ENCODE results near the gene LMO1.

Gene LMO1

GRCh38 chr11:8263769-8264410 is at the start of gene LMO1:
Gene LMO1, minus strand, starts transcription at chr11:8263878. Its CDS starts 516 bp downstream, at chr11:8263362.
- peak; percentile 67 to 84 for DNase-seq

GRCh38 chr11:8312986-8313385 is 49.3 kb upstream of the LMO1 start:
- no peak for DNase-seq

- DNase-seq = no peak
These were observed 47.7 kb upstream of the LMO1 start for GRCh38 chr11:8311366-8311765.

GRCh38 chr11:8310743-8311298 is 47.1 kb upstream of the LMO1 start:
- DNase-seq = no peak

GRCh38 chr11:8309862-8310261 is 46.2 kb upstream of the LMO1 start:
- DNase-seq = no peak

- no peak for DNase-seq
These were observed 45.6 kb upstream of the LMO1 start for GRCh38 chr11:8309311-8309710.

GRCh38 chr11:8307601-8308000 is 43.9 kb upstream of the LMO1 start:
- no peak for DNase-seq

GRCh38 chr11:8301622-8302021 is 37.9 kb upstream of the LMO1 start:
- DNase-seq = no peak

GRCh38 chr11:8298801-8299786 is 35.4 kb upstream of the LMO1 start:
- DNase-seq = no peak

- no peak for DNase-seq
These were observed 34.2 kb upstream of the LMO1 start for GRCh38 chr11:8297781-8298440.

- no peak for DNase-seq
These were observed 33.2 kb upstream of the LMO1 start for GRCh38 chr11:8296872-8297271.

- no peak for DNase-seq
These were observed 32.5 kb upstream of the LMO1 start for GRCh38 chr11:8296038-8296649.

- no peak for DNase-seq
These were observed 30.7 kb upstream of the LMO1 start for GRCh38 chr11:8294251-8294935.

GRCh38 chr11:8293171-8293570 is 29.5 kb upstream of the LMO1 start:
- DNase-seq = no peak

- DNase-seq = no peak
These were observed 28.7 kb upstream of the LMO1 start for GRCh38 chr11:8292351-8292750.

GRCh38 chr11:8291421-8292350 is 28.0 kb upstream of the LMO1 start:
- DNase-seq = no peak

- no peak for DNase-seq
These were observed 26.6 kb upstream of the LMO1 start for GRCh38 chr11:8290081-8290810.

- DNase-seq = no peak
These were observed 25.8 kb upstream of the LMO1 start for GRCh38 chr11:8289492-8289918.

- DNase-seq = no peak
These were observed 25.3 kb upstream of the LMO1 start for GRCh38 chr11:8288824-8289491.
